Naive thymus-derived CD8-positive, alpha-beta T cell (primary cell): ENCODE results near the gene CCDC184. TPM values are rescaled to one million over a fixed set of nuclear protein-coding genes. Genes with fewer than 3 reads are reported as not detected.

Experiments used
- ATAC-seq, 2 donors: fragments of 150-1000 bp; cut with Tn5 transposase in 1 of 2; sonication (Bioruptor Pico), chemical (Tn5 transposase) in 1 of 2; 1 replicate in 1 of 2; 2 replicates in 1 of 2; pipeline ENCODE4 v1.10.0; 2021; ENCODE audit warnings: mild to moderate bottlenecking in 2 of 2, moderate library complexity in 2 of 2
- POLR2A ChIA-PET: fragments of 350-600 bp; sonication (Branson Sonifier 250); formaldehyde crosslinking; loops from one replicate; lab custom pipeline; 2021; ENCODE audit warnings: antibody characterized with exemption; lab: Charles Lee
- DNase-seq, 10 donors: peaks; one replicate each; pipeline versions ENCODE4 v3.0.0 to v3.0.0-alpha.2; 2020 to 2022
- H3K27ac Mint-ChIP-seq, 10 donors: one replicate each; pipeline ENCODE4 v1.8.0; 2020 to 2022; ENCODE audit warnings: mild to moderate bottlenecking in 10 of 10, mixed read lengths in 10 of 10, moderate library complexity in 4 of 10, inconsistent platforms in 1 of 10
- H3K27me3 Mint-ChIP-seq, 5 donors: one replicate each; pipeline ENCODE4 v1.8.0; 2021 to 2022; ENCODE audit warnings: mixed read lengths in 5 of 5
- H3K36me3 Mint-ChIP-seq, 3 donors: one replicate each; pipeline ENCODE4 v1.8.0; 2020 to 2022; ENCODE audit warnings: mixed read lengths in 3 of 3, mild to moderate bottlenecking in 2 of 3, inconsistent platforms in 1 of 3
- H3K4me1 Mint-ChIP-seq, 4 donors: one replicate each; pipeline ENCODE4 v1.8.0; 2021 to 2022; ENCODE audit warnings: mixed read lengths in 4 of 4
- H3K4me3 Mint-ChIP-seq, 10 donors: one replicate each; pipeline ENCODE4 v1.8.0; 2020 to 2022; ENCODE audit warnings: mild to moderate bottlenecking in 10 of 10, mixed read lengths in 10 of 10, moderate library complexity in 6 of 10, inconsistent platforms in 1 of 10
- H3K9me3 Mint-ChIP-seq, 9 donors: one replicate each; pipeline ENCODE4 v1.8.0; 2020 to 2022; ENCODE audit warnings: mixed read lengths in 9 of 9, mild to moderate bottlenecking in 3 of 9, inconsistent platforms in 1 of 9, moderate library complexity in 1 of 9
- polyA plus RNA-seq, 3 donors: library from polyadenylated mRNA; unstranded; fragments of 300-500 nt; fragmentation: Illumina TruSeq; gene quantifications; one replicate each; pipeline ENCODE4 v1.2.3, GENCODE V29; 2021
- total RNA-seq, 8 experiments: library from RNA in 2 of 8; stranded (reverse) in 2 of 8; gene quantifications; one replicate each; pipeline ENCODE4 v1.2.3 and lab custom pipeline; 2021 to 2026

The CCDC184 gene
- total and polyA plus RNA-seq, 5 experiments from 2014 or later = 0.11 to 0.13 TPM; not detected in 3

GRCh38 chr12:48180857-48181495 is 2.5 kb upstream of the CCDC184 start:
- Mint-ChIP-seq H3K27ac (peak overlapping the region in 2 of 10 donors; percentile 24 to 31), H3K9me3 (no peaks in the 10 kb centered on the region), H3K4me1 (peaks cover 8 to 25% (median 21%) of the 10 kb centered on the region in 4 donors), H3K36me3 (no peaks in the 10 kb centered on the region), H3K4me3 (no peak overlapping the region), H3K27me3 (peaks cover 21 to 65% (median 37%) of the 10 kb centered on the region in 5 donors)
- DNase-seq (no peak), ATAC-seq (no peak)
- POLR2A ChIA-PET = interaction anchor here (0.6 kb wide), 1 partner anchor 15 kb away, joined by 3 read pairs; no protein-coding TSS in a partner anchor

GRCh38 chr12:48182631-48183030 is 813 bp upstream of the CCDC184 start:
- Mint-ChIP-seq H3K27me3 (peaks cover 16 to 59% (median 36%) of the 10 kb centered on the region in 5 donors), H3K36me3 (no peaks in the 10 kb centered on the region), H3K4me3 (peak overlapping the region; percentile 88 to 98 (median 96)), H3K4me1 (peaks cover 8 to 23% (median 19%) of the 10 kb centered on the region in 4 donors), H3K9me3 (no peaks in the 10 kb centered on the region), H3K27ac (peak overlapping the region; percentile 72 to 98 (median 92))
- POLR2A ChIA-PET = interaction anchor here (0.8 to 2.5 kb wide), 6 partner anchors 13 to 406 kb away, joined by 3 to 35 read pairs (median 3); partner anchors contain the start of genes ASB8 and SENP1
- DNase-seq = peak in 1 of 10 donors; percentile 9
- ATAC-seq = no peak

- peak; percentile 18 to 37 for ATAC-seq
- peaks cover 14 to 49% (median 31%) of the 10 kb centered on the region in 5 donors for H3K27me3 Mint-ChIP-seq
- H3K4me1 Mint-ChIP-seq = peaks cover 8 to 23% (median 19%) of the 10 kb centered on the region in 4 donors
- H3K36me3 Mint-ChIP-seq = no peaks in the 10 kb centered on the region
- H3K4me3 Mint-ChIP-seq = peak overlapping the region; percentile 71 to 98 (median 85)
- POLR2A ChIA-PET = interaction anchor here (1.1 to 2.5 kb wide), 3 partner anchors 15 to 78 kb away, joined by 3 to 35 read pairs (median 4); partner anchors contain the start of gene SENP1
- no peaks in the 10 kb centered on the region for H3K9me3 Mint-ChIP-seq
- peak overlapping the region in 7 of 10 donors; percentile 60 to 89 (median 79) for H3K27ac Mint-ChIP-seq
- DNase-seq = peak in 6 of 10 donors; percentile 21 to 67 (median 25)
These were observed 568 bp downstream of the CCDC184 start for GRCh38 chr12:48183876-48184548.

GRCh38 chr12:48184549-48184922 is 1.1 kb downstream of the CCDC184 start:
- Mint-ChIP-seq H3K27me3 (peaks cover 12 to 44% (median 28%) of the 10 kb centered on the region in 5 donors), H3K4me3 (peak overlapping the region in 9 of 10 donors; percentile 67 to 97 (median 77)), H3K27ac (peak overlapping the region in 7 of 10 donors; percentile 56 to 89 (median 74)), H3K9me3 (no peaks in the 10 kb centered on the region), H3K36me3 (no peaks in the 10 kb centered on the region), H3K4me1 (peaks cover 8 to 23% (median 19%) of the 10 kb centered on the region in 4 donors)
- ATAC-seq (no peak), DNase-seq (no peak)
- POLR2A ChIA-PET = interaction anchor here (1.1 to 2.5 kb wide), 3 partner anchors 15 to 79 kb away, joined by 3 to 35 read pairs (median 4); partner anchors contain the start of gene SENP1

GRCh38 chr12:48185181-48185919 is 1.9 kb downstream of the CCDC184 start:
- POLR2A ChIA-PET = interaction anchor here (0.6 to 1.6 kb wide), 3 partner anchors 16 to 80 kb away, joined by 3 to 4 read pairs (median 3); partner anchors contain the start of gene SENP1
- Mint-ChIP-seq H3K36me3 (no peaks in the 10 kb centered on the region), H3K4me1 (peaks cover 8 to 23% (median 19%) of the 10 kb centered on the region in 4 donors), H3K4me3 (peak overlapping the region; percentile 22 to 97 (median 70)), H3K27ac (peak overlapping the region in 8 of 10 donors; percentile 39 to 89 (median 60)), H3K27me3 (peaks cover 12 to 36% (median 26%) of the 10 kb centered on the region in 5 donors), H3K9me3 (no peaks in the 10 kb centered on the region)
- DNase-seq (no peak), ATAC-seq (no peak)

GRCh38 chr12:48187916-48188695 is 4.7 kb downstream of the CCDC184 start:
- Mint-ChIP-seq H3K4me1 (peaks cover 3 to 14% (median 10%) of the 10 kb centered on the region in 4 donors), H3K4me3 (no peak overlapping the region), H3K27ac (no peak overlapping the region), H3K36me3 (no peaks in the 10 kb centered on the region), H3K27me3 (peaks cover 10 to 25% (median 22%) of the 10 kb centered on the region in 5 donors), H3K9me3 (no peaks in the 10 kb centered on the region)
- ATAC-seq (no peak), DNase-seq (no peak)
- POLR2A ChIA-PET = no interaction called here

GRCh38 chr12:48189331-48190125 is 6.1 kb downstream of the CCDC184 start:
- no peaks in the 10 kb centered on the region for H3K9me3 Mint-ChIP-seq
- POLR2A ChIA-PET = interaction anchor here (1.6 kb wide), 1 partner anchor 8 kb away, joined by 6 read pairs; no protein-coding TSS in a partner anchor
- H3K27ac Mint-ChIP-seq = peak overlapping the region in 1 of 10 donors; percentile 2
- peak; percentile 35 to 81 (median 65) for DNase-seq
- peaks cover 0 to 9% (median 2%) of the 10 kb centered on the region in 4 donors for H3K4me1 Mint-ChIP-seq
- H3K36me3 Mint-ChIP-seq = no peaks in the 10 kb centered on the region
- peak; percentile 81 to 83 for ATAC-seq
- no peak overlapping the region for H3K4me3 Mint-ChIP-seq
- peaks cover 10 to 31% (median 24%) of the 10 kb centered on the region in 5 donors for H3K27me3 Mint-ChIP-seq

GRCh38 chr12:48191096-48191495 is 7.7 kb downstream of the CCDC184 start:
- H3K4me1 Mint-ChIP-seq = peaks cover 0 to 5% (median 2%) of the 10 kb centered on the region in 4 donors
- DNase-seq (no peak), ATAC-seq (no peak)
- no peak overlapping the region for H3K27ac Mint-ChIP-seq
- H3K4me3 Mint-ChIP-seq = no peak overlapping the region
- no peaks in the 10 kb centered on the region for H3K9me3 Mint-ChIP-seq
- POLR2A ChIA-PET = no interaction called here
- H3K36me3 Mint-ChIP-seq = no peaks in the 10 kb centered on the region
- peaks cover 2 to 17% (median 12%) of the 10 kb centered on the region in 5 donors for H3K27me3 Mint-ChIP-seq

- Mint-ChIP-seq H3K36me3 (no peaks in the 10 kb centered on the region), H3K27ac (no peak overlapping the region), H3K4me1 (peaks cover 0 to 17% (median 6%) of the 10 kb centered on the region in 4 donors), H3K4me3 (no peak overlapping the region), H3K27me3 (peaks cover 2 to 14% (median 8%) of the 10 kb centered on the region in 5 donors), H3K9me3 (no peaks in the 10 kb centered on the region)
- ATAC-seq (no peak), DNase-seq (no peak)
- POLR2A ChIA-PET = no interaction called here
These were observed 9.4 kb downstream of the CCDC184 start for GRCh38 chr12:48192861-48193260.

GRCh38 chr12:48193623-48194022 is 10.2 kb downstream of the CCDC184 start:
- Mint-ChIP-seq H3K4me1 (peaks cover 0 to 17% (median 6%) of the 10 kb centered on the region in 4 donors), H3K27me3 (peaks cover 2 to 14% (median 8%) of the 10 kb centered on the region in 5 donors), H3K36me3 (no peaks in the 10 kb centered on the region), H3K9me3 (no peaks in the 10 kb centered on the region), H3K27ac (no peak overlapping the region), H3K4me3 (no peak overlapping the region)
- ATAC-seq = no peak
- POLR2A ChIA-PET = interaction anchor here (0.6 kb wide), 1 partner anchor 533 kb away, joined by 4 read pairs; no protein-coding TSS in a partner anchor
- no peak for DNase-seq

- DNase-seq = no peak
- no peaks in the 10 kb centered on the region for H3K9me3 Mint-ChIP-seq
- no peak overlapping the region for H3K27ac Mint-ChIP-seq
- POLR2A ChIA-PET = no interaction called here
- no peak overlapping the region for H3K4me3 Mint-ChIP-seq
- peaks cover 2 to 14% (median 8%) of the 10 kb centered on the region in 5 donors for H3K27me3 Mint-ChIP-seq
- H3K36me3 Mint-ChIP-seq = no peaks in the 10 kb centered on the region
- no peak for ATAC-seq
- peaks cover 8 to 26% (median 13%) of the 10 kb centered on the region in 4 donors for H3K4me1 Mint-ChIP-seq
These were observed 11.4 kb downstream of the CCDC184 start for GRCh38 chr12:48194799-48195201.
